HG03575 (cell line): ENCODE results near the gene TTC12.

Experiments
- ATAC-seq: cut with Tn5 transposase; IDR thresholded peaks from one replicate; pipeline ENCODE4 v1.9.1; 2021; ENCODE audit not compliant: unreplicated experiment, insufficient number of reproducible peaks, low FRiP score; ENCODE audit errors: extremely low read depth

Gene TTC12

DNA sequence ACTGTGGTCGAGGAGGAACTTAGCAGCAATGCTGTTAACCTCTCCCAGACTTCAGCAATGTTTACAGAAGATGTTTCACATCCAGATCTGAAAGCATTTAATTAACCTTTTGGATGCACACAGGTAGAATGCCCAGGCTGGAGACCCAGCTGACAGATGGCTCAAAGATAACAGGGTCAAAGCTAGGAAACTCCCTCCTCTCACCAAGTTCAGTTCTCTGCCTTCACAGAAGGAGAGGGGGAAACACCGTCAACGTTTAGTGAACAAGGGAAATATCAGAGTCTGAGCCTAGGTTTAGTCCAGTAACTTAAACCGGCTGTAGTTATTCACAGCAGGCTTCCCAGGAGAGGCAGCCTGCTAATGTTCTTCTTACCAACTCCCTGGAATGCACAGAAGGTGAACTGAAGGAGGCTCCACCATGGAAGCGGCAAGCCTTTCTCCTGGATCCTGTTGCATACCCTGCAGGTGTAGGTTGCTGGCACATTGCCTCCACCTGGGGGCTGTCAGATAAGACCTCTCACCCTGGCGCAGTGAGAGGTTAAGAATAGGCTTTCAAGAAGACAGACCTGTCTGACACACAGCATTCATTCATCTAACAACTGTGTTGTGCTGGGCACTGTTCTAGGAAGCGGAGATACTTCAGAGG is 49.7 kb downstream of the TTC12 start:
- no peak for ATAC-seq

DNA sequence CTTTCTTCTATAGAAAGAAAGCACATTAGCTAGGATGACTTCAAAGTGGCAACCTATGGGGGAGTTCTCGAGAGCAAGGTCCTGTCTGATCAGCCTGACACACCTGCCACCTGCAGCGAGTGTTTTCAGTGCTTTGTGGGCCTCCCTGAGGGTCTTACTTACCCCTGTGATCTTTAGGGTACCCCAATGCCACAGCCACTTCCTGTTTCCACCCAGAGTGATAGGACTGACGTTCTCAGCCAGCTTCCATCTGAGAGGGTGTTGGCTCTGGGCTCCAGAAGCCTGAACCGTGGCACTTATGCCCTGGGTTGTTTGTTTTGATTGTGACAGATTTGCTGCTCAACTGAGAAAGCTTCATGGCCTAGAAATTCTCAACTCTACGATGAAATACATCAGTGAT is 51.5 kb downstream of the TTC12 start:
- no peak for ATAC-seq

DNA sequence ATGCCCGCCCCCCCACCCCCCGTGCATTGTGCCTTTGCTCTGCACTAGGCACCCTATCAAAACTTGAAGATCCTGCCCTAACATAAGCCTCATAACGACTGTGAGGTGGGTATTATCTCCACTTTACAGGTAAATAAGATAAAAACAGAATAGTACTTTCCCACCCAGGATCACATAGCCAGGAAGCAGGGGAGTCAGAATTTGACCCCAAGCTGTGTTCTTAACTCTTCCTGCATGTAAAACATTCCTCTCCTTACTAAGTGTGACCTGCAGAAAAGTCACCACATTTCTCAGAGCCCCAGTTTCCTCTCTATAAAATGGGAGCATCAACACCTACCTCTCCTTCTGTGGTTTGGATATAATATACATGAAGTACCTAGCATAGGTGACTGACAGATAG is 55.0 kb downstream of the TTC12 start:
- ATAC-seq: no peak

DNA sequence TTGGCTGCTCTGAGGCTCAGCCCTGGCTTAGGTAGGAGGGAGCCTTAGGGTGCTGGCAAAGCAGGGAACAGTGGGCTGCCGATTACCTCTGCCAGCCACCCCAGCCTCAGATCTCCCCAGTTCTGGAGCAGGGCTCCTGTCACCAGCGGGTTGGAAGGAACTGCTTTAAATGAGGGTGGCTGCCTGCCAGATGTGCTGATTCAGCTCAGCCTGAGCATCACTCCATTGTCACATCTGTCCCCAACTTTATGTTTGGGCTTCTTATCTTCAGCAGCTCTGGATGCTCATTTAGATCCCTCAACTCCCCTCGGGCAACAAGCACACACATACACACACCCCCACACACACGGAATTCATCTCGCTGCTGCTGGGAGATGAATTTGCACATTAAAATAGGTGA is 56.3 kb downstream of the TTC12 start:
- ATAC-seq: no peak

DNA sequence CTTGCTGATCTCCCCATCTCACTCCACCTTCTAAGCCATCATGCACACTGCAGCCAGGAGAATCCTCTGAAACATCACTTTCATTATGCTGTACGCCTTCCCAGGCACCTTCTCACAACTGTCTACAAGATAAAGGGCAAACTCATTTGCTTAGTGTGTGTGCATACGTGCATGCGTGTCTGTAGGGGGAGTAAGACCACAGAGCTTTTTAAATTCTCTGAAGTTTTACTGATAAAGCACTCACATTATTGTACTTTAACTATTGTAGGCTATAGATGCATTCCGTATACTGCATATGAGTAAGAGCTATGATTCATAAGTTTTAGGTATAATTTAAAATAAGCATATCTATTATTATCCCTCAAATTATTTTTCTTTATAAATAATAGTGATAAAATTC is 57.9 kb downstream of the TTC12 start:
- ATAC-seq: no peak

DNA sequence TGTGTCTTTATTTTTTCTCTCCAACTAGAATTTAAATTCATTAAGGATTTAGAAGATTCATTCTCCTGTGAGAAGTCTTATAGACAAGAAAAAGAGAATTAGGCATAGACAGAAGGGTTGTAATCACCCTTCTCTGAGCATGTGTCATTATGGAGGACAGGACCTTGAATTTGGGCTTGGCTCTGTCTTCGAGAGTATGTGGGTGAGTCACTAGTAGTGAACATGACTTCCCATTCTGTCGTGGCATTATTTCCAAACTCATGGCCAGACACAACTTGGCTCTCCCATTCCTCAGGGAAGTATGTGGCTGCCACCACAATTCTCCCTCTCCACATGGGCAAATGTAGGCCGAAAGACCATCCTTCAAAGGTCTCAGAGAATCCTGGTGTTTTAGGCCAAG is 58.9 kb downstream of the TTC12 start:
- ATAC-seq: no peak

DNA sequence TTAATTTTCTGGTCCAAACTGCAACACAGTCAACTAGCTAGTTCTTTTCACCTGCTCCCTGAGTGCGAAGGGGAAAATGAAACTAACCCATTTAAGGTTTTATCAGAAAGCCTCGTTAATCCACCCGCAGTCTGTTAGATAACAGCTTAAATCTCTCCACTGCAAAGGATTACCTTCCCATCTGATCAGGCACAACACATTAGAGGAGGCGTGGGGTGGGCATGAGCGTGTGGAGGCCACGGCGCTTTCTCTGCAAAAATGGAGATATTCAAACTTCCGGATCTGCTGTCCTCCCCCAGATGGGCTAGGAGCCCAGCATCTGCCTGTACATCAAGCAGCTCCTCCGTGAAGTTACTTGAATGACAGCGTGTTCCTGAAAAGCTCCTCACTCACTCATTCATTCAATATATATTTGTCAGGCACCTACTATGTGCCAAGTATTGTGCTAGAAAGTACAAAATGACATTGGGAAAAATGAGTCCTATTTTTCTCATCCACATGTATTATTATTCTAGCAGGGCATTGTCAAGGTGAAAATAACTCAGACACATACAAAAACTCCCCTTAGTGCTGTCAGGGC is 59.7 kb downstream of the TTC12 start:
- ATAC-seq: no peak

DNA sequence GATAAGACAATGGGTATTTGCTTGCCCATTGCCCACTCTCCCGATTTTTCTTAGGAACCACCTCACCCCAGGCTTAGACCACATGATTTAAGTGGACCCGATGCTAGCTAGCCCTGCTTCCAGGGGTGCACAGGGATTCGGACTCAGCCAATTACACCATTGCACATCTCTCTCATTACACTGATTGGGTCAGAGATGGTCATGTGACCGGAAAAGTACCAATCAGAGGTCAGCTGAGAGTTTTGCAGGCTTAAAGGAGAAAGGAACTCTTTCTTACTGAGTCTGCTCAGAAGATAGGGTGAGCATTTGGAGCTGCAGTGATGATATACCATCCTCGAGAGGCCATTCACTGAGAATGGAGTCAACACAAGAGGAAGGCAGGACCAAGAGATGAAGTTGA is 61.0 kb downstream of the TTC12 start:
- no peak for ATAC-seq

DNA sequence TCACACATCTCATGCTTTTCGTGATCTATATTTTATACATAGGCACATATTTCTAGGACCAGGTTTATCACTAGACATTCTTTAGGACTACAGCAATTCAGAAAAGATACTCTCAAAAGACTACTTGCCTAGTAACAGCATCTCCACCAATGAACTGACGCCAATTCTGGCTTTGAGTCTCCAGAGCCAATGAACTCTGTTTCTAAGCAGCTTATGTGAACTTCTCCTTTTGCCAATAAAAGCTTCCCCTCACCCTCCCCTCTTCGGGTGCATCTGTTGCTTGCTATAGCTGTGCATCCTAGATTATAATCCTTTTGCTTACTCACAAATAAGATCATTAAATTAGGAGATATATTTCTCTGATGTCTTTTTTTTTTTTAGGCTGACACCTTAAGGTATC is 61.8 kb downstream of the TTC12 start:
- no peak for ATAC-seq

DNA sequence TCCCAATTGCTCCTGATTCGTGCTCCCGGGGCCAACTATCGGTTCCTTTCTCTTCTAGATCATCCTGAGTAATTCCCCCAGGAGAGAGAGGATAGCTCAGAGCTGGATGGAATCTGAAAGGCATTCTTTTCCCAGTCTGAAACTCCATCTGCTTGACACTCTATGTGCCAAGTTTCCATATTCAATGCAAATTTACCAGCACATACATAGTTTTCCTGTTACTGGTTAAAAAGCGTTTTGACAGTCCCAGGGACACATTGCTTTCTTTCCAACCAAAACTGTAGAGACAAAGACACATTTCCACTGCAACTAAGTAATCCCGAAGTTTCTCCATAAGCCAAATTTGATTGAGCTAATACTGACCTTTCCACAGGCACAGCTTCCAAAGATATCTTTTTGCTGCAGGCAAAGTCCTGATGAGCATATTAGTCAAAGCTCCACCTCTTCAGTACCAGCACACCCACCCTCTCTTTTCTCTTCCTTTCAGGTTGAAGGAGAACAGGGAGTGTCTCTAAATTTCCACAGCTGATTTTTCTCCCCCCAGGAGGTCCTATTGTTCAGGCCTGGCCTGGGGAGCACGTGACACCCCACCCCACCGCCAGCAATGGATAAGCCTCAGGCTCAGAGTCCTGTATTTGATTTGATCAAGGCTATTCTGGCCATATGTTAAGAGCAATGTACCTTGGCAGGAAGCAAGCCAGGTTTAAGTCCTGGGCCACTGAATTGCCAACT is 63.5 kb downstream of the TTC12 start:
- ATAC-seq: no peak

DNA sequence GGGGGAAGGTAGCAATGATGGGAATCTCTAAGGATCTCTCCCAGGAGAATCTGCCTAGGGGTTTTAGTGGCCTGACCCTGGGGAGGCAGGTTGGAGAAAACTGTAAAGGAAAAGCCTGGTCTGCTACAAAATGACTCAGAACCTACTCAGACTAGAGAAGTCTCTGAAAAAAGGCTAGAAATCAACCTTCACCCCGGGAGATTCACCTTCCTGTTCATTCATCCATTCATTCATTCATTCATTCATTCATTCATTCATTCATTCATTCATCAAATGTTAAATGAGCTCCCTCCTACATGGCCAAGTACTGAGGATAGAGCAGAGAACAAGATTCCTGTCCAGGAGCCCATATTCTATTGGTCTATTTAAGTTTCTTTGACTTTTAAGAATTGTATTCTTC is 64.3 kb downstream of the TTC12 start:
- no peak for ATAC-seq

DNA sequence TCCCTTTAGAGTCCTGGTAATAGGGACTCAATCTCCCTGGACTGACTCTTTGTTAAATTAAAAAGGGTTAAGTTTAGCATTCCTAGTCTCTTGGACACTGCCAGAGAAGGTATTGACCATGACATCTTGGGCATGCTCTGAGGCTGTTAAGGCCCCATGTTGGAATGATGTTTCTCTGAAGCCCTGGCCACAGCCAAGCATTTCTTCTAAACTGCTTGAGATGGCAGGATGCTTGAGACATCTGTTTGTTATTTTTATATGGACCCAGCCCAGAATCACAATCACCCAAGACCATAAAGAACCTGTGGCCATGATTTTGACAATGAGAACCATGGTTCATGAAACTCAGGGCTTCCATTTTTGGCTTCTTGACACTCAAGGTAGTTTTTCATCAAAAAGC is 67.7 kb downstream of the TTC12 start:
- no peak for ATAC-seq

DNA sequence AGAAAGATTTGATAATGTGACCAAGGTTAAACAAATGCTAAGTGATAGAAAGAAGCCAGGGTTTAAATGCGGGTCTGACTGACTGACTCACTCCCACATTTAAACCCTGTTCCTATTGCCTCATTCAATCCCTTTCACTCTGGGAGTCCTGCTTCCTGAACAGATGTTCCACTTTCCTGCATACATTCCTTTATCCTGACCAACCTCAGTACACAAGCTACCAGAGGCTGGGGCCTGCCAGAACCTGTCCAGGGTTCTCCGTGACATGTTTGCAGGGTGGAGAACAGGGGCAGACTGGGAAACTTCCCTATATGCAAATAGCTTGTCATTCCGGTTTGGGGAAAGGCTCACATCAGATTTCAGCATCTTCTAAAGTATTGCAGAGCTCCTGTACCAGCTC is 70.2 kb downstream of the TTC12 start:
- no peak for ATAC-seq

DNA sequence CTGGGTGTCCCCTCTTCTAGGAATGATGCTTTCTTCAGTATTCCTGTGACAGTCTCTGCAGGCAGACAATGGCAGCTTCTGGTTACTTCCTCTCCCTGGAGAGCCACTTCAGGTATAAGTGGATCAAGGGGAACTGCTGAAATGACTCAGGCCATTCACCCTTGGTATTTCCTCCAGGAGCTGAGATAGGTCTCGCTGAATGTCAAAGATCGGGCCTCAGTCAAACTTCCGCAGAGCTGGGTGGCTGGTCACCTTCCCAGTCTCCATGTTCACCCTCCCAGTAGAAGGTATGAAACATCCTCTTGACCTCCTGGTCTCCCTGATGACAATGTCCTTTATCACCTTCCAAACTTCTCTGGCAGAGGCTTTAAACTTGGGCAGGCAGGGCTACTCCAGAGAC is 71.4 kb downstream of the TTC12 start:
- ATAC-seq: no peak

DNA sequence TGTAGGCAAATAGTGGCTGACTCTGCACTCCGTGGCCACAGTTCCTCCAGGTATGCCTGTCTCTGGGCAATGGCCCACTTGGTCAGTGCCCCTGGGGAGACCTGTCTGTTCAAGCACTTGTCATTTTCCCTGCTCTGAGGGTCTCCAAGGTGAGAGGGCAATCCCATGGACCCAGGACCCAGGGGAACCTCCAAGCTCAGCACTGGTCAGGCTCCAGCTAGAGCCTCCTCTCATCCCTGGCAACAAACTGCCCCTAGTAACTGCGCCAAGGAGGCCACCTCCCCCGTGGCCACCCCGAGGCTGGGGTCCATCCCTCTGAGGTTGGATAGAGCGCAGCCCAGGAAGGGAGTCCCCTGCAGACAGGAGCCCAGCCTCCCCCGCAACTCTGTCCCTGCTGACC is 72.5 kb downstream of the TTC12 start:
- no peak for ATAC-seq

DNA sequence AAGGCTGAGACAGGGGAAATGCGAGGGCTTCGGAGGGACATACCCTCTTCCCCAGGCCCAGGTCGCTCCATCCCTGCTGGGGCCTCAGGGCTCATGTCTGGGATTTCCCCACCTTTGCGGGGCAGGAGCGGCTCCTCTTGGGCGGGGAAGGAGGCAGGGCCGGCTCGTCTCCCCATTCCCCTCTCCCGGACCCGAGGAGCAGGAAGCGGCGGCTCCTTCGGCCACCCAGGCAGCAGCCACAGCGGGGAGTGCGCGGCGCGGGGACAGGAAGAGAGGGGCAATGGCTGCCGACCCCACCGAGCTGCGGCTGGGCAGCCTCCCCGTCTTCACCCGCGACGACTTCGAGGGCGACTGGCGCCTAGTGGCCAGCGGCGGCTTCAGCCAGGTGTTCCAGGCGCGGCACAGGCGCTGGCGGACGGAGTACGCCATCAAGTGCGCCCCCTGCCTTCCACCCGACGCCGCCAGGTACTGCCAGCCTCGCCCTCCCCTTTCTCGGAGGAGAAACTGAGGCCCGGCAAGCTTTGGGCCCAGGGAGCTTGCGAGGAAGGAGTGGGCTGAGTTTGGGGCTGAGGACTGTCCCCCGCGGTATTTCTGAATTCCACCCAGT is 73.3 kb downstream of the TTC12 start, which contains the start of gene ANKK1:
ANKK1 (plus strand) TSS at position 175 of the 607 bp plus-strand sequence; CDS start at position 281, 106 bp downstream.
- no peak for ATAC-seq

DNA sequence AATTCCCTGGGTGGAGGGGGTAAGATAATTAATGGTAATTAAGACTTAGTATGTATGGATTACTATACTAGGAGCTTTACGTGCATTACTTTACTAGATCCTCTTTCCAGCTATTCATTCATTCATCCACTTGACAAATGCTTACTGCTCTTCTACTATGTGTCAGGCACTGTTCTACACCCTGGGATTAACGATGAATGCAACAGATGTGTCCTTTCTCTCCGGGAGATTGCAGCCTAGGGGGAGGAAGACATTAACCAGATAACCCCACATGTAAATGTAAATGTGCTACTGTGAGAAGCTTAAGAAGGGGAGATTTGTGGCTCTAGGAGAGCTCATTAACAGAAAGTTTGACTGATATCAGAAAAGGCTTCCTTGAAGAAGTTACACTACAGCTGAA is 74.9 kb downstream of the TTC12 start:
- ATAC-seq: no peak

DNA sequence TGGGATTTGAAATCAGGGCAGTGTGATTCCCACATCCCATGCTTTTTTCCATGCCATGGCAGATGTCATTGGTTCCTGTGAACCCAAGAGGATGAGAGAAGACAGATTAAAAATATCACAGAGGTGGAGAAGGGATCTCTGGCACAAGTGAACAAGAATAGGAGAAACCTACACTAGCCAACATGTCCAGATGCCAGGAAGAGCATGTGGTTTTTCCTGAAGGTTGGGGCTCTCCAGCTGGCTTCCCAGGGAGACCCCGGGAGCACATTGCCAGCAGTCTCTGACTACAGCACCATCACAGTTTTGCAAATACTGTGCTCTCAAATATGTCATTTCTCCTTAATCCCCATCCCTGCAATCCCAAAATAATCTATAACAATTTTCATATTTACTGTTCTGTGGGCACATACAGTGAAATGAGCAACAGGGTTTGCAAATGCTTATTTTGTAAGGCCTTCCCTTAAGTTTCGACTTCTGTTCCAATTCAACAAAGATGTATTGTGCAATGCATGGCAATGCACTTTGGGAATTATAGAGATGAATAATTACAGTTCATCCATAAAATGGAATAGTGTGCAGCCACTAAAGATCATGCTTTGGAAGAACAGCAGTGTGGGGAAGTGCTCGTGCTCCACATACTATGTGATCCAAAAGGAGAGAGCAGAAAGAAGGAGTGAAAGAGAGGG is 78.0 kb downstream of the TTC12 start:
- no peak for ATAC-seq

DNA sequence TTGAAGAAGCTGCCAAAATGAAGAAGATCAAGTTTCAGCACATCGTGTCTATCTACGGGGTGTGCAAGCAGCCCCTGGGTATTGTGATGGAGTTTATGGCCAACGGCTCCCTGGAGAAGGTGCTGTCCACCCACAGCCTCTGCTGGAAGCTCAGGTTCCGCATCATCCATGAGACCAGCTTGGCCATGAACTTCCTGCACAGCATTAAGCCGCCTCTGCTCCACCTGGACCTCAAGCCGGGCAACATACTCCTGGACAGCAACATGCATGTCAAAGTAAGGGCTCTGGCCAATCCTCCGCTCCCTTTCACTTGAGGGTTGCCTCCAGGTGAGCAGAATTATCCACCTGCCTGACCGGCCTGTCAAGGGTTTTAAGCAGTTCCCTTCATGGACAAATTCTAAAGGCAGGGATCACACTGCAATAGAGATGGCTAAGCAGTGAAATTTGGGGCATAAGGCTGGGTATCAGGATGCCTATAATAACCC is 79.2 kb downstream of the TTC12 start:
- no peak for ATAC-seq
